ENCODE data around the gene RIIAD1. TPM values are rescaled to one million over a fixed set of nuclear protein-coding genes. Genes with fewer than 3 reads are reported as not detected.

Gene RIIAD1
- total RNA-seq, 2 donors from 2014 or later: not detected

DNA sequence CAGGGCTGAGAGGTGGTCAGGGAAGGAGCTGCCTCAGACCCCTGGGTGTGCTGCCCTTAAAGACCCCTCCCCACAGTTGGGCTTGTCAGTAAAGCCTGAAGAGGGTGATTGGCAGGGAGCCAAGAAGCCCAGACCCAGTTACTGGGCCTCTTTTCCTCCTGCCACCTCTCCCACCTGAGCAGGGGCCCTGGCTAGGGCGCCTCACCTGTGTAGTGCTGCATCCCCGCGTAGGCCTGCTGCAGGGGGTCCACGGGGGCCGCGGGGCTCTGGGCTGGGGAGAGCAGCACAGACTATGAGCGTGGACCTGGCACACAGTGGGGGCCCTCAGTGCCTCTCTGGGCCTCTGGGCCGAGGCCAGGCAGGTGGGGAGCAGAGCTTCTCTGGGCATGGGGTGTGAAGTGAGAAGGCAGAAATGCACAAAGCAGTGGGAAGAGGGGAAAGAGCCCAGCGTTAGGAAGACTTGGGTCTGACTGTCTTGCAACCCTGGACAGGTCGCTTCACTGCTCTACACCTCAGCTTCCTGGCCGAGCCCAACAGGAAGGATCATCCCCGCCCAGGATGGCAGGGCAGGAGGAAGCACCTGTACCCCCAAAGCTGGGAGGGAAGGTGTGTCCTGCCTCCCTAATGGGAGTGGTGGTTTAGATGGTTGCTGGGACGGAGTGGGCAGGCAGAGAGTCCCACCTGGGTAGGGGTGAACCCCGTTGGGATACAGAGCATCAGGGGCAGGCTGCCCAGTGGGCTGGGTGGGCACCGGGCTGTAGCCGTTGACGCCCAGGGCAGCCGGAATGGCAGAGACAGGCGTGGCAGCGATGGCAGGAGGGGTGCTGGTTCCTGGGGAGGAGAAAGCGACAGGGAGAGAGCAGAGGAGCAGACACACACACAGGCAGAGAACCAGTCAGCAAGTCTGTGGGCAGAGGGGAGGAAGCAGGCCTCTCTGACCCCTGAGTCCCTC is 14.6 kb upstream of the RIIAD1 start:
- ATAC-seq: peak in 1 of 2 donors; percentile 13
- peak overlapping the region; percentile 9 to 32 for H3K27ac Mint-ChIP-seq
- H3K36me3 Mint-ChIP-seq: no peaks in the 10 kb centered on the region
- no peak for DNase-seq (ENCODE audit: low spot score in 2 of 2)
- H3K9me3 Mint-ChIP-seq: no peaks in the 10 kb centered on the region

DNA sequence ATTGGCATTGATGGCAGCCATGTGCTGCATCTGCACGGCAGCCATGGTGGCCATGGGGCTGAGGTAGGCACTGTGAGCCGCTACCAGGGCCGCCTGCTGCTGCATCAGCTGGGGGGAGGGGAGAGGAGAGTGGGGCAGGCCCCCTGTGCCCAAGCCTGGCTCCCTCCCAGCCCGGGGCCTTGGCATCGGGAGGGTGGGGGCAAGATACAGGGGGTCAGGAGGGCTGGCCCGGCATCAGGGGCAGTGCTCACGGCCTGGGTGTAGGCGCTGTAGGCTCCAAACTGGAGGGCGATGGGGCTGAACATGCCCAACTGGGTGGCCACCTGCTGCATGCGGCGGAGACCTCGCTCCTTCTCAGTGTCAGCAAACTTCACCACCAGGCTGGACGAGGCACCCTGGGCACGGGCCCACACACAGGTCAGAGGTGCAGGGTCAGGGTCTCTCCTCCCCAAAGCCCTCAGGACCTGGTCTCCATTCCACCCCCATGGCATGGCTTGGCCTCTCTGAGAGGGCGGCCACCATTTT is 13.7 kb upstream of the RIIAD1 start:
- no peaks in the 10 kb centered on the region for H3K9me3 Mint-ChIP-seq
- ATAC-seq (no peak), DNase-seq (ENCODE audit: low spot score in 2 of 2) (no peak)
- no peak overlapping the region for H3K27ac Mint-ChIP-seq
- H3K36me3 Mint-ChIP-seq: no peaks in the 10 kb centered on the region

DNA sequence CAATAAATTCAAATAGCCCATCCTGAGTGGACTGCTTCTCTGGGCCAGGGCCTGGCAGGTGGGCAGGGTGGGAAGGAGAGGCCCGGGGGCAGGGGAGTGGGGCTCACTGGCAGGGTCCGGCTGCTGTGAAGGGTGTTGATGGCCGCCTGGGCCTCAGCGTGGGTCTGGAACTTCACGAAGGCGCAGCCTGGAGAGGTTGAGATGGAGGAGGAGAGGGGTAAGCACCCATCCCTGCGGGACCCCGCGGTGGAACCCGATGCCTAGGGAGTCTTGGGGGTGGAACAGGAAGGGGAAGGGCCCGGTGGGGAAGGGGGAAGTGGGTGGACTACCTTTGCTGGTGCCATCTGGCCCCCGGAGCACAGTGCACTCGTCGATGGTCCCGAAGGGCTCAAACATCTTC is 12.4 kb upstream of the RIIAD1 start:
- Mint-ChIP-seq H3K36me3 (no peaks in the 10 kb centered on the region), H3K9me3 (no peaks in the 10 kb centered on the region)
- no peak for ATAC-seq

DNA sequence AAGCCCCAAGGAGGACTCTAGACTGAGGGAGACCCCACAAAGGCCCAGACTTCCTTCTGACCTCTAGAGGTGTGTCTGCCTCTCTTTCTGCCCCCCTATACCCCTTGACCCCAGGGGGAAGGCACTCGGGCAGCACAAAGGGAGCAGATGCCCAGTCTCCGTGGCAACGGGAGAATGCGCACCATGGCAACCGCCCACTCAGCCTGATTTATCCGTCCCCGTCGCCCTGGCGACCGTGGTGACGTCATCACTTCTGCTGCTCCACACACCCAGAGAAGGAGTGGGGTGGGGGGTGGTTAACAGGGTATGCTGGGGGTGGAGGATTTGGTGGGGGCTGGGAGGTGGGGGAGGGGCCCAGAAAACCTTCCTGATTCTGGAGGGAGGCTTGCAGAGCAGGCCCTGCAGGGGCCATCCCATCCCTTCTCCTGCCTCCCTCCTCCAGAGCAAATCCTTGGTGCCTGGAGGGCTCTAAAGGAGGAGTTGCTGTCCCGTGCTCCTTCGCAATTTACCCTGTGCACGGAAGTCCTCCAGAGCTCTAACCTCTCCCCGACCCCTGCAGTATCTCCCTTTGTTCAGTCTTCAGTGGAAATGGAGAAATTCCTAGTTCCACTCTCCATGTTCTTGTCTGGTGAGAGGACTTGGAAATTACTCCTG is 11.0 kb upstream of the RIIAD1 start:
- no peak overlapping the region for H3K27ac Mint-ChIP-seq
- no peaks in the 10 kb centered on the region for H3K9me3 Mint-ChIP-seq
- no peaks in the 10 kb centered on the region for H3K36me3 Mint-ChIP-seq
- ATAC-seq (peak; percentile 9 to 29), DNase-seq (ENCODE audit: low spot score in 2 of 2) (no peak)

More for the DNA sequence above, 12.4 kb upstream of the RIIAD1 start:
- DNase-seq (ENCODE audit: low spot score in 2 of 2): no peak
- no peak overlapping the region for H3K27ac Mint-ChIP-seq

DNA sequence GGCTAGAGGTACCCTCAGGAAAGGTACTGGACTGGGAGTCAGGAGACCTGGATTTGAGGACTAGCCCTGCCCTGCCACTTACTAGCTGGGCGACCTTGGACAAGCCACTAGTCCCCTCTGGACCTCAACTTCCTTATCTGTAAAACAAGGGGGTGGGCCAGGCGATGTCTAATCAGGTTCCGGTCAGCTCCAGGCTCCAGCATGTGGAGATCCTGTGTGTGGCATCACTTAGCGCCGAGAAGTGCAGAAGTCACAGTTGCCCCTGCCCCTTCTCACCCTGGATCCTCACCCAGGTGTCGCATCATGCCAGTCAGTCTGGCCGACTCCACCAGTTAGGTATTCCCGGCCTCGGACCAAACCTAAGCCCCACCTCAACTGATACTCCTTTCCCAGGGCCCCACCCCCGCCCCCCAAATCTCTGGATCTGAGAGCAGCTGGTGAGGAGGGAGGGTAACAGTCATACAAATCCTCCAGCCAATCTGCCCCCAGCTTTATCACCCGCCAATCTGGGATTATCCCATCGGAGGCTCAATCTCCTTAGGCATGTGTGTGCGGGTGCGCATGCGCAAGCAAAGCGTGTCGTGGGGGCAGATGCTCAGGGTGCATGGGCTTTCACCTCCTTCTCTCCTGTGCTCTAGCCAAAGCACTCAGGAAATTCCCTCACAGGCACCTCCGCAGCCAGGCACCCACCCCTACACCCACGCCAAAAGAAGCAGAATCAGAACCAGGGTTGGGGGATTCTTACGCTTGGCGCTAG is 10.1 kb upstream of the RIIAD1 start:
- no peaks in the 10 kb centered on the region for H3K9me3 Mint-ChIP-seq
- no peak for DNase-seq (ENCODE audit: low spot score in 2 of 2)
- no peak for ATAC-seq
- no peaks in the 10 kb centered on the region for H3K36me3 Mint-ChIP-seq
- no peak overlapping the region for H3K27ac Mint-ChIP-seq

DNA sequence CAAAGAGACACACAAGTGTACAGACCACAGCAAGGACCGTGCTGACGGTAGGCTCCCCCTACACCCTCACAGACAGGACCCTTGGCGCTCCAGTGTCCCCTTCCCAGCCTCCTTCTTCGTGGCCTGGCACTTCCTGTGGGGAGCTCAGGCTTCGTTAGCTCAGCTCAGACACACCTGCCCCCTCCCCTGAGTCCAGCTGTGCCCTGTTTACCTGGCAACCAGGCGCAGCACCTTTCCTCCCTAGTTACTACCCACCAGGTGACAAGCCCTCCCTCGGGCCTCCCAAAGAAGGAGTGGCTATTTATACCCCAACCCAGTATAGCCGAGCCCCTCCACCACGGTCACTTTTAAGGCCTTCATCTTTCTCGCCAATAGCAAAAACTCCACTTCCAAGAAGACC is 9.4 kb upstream of the RIIAD1 start:
- H3K36me3 Mint-ChIP-seq: no peaks in the 10 kb centered on the region
- ATAC-seq: no peak

DNA sequence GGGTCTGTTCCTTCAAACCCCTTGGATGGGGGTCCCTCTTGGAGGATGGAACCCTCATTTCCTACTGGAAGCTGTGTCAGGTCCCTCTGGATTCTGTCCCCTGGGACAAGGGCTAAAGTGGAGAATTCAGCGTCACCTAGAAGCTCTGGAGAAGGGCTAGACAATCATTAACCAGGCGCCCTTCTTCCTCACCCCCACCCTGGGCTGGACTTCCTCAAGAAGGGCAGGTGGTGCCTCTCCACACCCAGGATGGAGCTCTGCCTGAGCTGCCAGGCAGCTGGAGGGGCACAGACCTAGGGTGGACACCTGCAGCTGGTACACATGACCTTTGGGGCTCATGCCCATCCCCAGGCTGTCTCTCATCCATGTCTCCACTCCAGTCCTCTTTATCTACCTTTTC is 8.3 kb upstream of the RIIAD1 start:
- ATAC-seq: no peak
- no peak for DNase-seq (ENCODE audit: low spot score in 2 of 2)
- Mint-ChIP-seq H3K36me3 (peaks cover 0 to 9% of the 10 kb centered on the region in 2 donors), H3K9me3 (no peaks in the 10 kb centered on the region), H3K27ac (peak overlapping the region in 1 of 2 donors; percentile 50)

More for the DNA sequence above, 9.4 kb upstream of the RIIAD1 start:
- no peak for DNase-seq (ENCODE audit: low spot score in 2 of 2)
- Mint-ChIP-seq H3K9me3 (no peaks in the 10 kb centered on the region), H3K27ac (no peak overlapping the region)

DNA sequence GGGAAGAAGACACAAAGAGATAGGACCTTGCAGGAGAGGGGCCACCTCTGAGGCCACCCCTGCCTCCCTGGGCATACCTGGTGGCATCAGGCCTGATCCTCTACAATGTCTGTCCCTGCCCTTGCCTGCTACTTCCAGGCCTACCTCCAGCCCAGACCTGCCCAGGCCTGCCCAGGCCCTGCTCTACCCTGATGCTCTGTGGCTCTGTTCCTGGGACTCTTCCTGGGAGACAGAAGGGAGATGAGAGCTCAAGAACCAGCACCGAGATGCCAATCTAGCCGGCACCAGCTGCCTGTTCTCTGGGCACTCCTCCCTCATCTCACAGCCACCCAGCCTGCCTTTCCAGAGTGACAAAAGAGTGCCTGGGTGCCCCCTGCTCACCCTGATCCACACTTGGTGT is 7.4 kb upstream of the RIIAD1 start:
- ATAC-seq (no peak), DNase-seq (ENCODE audit: low spot score in 2 of 2) (no peak)
- Mint-ChIP-seq H3K27ac (no peak overlapping the region), H3K36me3 (peaks cover 0 to 9% of the 10 kb centered on the region in 2 donors), H3K9me3 (no peaks in the 10 kb centered on the region)

DNA sequence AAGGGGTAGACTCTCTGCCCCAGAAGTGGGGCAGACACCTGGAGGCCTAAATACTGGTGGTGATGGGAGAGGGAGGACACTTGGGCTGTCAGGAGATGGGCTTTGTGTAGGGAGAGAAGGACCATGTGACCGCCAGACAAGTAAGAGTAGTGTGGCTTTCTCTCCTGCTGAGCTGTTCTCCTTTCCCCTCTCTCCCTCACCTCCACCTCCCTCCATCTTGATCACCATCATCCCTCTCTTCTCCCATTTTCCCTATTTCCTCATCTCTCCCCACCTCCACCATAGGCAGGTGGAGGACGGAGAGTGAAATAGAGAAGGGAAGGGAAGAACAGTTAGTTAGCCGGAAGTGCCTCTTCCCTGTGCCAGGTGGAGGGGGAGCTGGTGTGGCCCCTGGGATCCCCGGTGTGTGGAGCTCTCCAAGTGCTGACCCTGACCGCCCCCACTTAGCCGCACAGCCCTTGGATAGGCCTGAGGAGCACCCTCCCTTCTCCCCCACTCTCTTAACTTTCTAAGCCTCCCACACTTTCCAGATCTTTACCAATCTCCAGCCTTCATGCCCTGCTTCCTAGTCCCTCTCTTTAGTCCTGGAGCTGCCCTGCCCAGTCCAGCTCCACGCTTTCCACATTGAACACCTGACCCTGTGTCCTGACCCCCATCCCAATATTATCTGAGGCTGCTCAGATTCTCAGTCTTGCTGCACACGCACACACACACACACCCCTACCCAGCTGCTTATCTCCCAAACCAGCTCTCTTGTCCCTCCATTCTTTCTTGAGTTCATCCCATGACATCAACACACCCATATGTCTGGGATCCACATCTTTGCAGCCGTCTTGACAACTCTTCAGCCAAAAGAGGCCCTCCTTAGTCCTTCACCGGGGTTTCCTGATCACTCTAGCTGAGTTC is 6.2 kb upstream of the RIIAD1 start:
- Mint-ChIP-seq H3K27ac (no peak overlapping the region), H3K9me3 (no peaks in the 10 kb centered on the region), H3K36me3 (peaks cover 0 to 9% of the 10 kb centered on the region in 2 donors)
- no peak for ATAC-seq
- DNase-seq (ENCODE audit: low spot score in 2 of 2): no peak

DNA sequence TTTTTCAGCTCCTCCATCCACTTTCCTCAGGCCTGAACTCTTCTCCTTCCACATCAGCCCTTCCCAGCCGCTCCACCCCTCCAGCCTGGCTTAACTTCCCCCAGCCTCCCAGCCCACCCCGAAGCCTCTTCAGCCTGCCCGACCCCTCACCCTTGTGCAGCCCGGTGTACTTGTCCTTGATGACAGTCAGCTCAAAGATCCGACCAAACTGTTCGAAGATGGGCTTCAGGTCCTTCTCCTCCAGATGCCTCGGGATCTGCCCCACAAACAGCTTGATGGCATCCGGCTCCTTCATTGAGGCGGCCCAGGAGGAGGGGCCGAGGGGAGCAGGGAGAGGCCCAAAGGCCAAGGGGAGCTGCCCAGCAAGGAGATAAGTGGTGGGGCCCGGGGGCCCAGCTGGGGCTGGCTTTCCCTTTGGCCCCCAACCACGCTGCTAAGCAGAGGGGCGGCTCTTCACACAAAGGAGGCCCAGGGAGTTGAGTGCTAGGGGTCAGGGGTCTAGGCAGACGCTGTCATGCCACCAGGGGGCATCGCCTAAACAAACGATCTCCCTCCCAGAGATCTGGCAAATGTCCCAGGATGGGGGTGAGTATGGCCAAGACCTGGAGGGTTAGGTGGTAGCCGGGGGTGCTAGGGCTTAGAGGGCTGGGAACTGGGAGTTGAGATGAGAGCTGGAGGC is 5.5 kb upstream of the RIIAD1 start:
- ATAC-seq: peak in 1 of 2 donors; percentile 29
- H3K27ac Mint-ChIP-seq: no peak overlapping the region
- no peak for DNase-seq (ENCODE audit: low spot score in 2 of 2)

DNA sequence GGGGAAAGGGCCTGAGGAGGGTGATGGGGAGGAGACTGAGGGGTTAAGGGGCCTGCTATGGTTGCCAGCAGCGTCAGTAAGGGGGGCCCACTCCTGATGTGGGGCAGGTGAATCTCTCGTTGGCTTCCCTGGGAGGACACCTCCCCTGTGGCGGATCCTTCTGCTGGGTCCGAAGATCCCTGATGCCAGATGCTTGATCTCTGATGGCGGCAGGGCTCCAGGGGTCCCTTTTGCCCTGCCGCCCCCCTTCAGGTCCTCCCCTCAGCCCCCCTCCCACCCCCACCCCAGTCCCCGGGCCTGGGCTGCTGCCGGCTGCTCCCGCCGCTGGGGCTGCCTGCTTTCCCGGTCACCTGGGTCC is 4.9 kb upstream of the RIIAD1 start:
- ATAC-seq (no peak), DNase-seq (ENCODE audit: low spot score in 2 of 2) (no peak)
- no peak overlapping the region for H3K27ac Mint-ChIP-seq
- no peaks in the 10 kb centered on the region for H3K9me3 Mint-ChIP-seq
- H3K36me3 Mint-ChIP-seq: peaks cover 0 to 9% of the 10 kb centered on the region in 2 donors

More for the DNA sequence above, 5.5 kb upstream of the RIIAD1 start:
- H3K9me3 Mint-ChIP-seq: no peaks in the 10 kb centered on the region
- peaks cover 0 to 9% of the 10 kb centered on the region in 2 donors for H3K36me3 Mint-ChIP-seq

DNA sequence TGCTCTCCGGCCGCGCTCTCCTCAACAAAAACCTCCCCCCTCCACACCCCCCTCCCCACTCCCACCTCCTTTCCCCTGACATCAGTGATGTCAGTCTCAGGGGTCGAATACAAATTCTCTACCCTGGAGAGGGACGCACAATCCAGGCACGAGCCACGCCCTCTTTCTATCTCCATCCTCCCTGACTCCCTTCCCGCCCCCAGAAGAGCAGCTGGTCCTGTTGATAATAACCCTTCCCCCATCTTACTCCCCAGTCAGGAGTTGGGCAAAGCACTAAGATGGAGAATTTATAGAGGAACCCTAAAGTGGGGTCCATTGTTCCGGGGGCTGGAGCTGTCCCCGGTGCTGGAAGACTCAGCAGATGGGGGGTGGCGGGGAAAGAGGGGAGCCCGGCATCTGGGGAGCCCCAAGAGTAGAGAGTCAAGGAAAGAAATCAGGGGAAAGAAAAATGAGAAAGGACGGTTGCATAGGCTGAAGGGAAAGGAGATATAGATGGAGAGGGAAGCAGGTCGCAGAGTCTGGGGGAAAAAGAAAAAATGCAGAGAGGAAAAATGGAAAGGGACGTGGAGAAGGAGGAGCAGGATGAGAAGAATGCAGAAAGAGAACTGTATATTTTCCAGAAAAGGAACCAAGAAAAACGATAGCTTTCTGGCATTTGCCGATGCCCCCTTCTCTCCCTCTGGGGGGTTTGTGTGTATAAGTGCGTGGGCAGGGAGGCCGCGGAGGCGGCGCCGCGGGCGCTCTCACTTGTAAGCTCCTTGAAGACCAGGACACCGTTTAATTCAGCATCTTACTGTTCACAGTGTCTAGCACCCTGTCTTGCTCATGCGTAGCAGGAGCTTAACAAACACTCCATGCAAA is 4.3 kb upstream of the RIIAD1 start, which contains the start of gene CELF3:
TSS of gene CELF3 (minus strand) at position 33 of the 861 bp plus-strand sequence. CDS start 783 bp downstream, outside the sequence.
- Mint-ChIP-seq H3K36me3 (peaks cover 0 to 9% of the 10 kb centered on the region in 2 donors), H3K27ac (no peak within 1 kb of the TSS), H3K9me3 (no peaks in the 10 kb centered on the region)
- ATAC-seq (no peak), DNase-seq (ENCODE audit: low spot score in 2 of 2) (peak in 1 of 2 donors; percentile 17)

DNA sequence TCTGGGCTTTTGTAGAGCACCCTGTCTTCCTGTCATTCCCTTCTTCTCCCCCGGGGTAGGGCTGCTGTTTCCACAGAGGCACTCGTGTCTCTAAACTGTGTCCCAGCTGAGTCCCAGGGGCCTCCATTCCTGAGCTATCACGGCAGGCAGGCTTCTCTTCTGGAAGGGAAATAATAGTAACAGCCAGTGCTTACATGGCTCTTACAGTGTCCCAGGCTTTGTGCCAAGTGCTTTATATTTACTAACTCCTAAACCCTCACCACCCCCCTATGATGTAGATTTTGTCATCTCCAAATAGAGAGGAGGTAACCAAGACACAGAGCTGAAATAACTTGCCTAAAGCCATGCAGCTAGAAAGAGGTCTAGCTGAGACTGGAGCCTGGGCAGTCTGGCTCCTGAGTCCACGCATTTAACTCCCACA is 3.3 kb upstream of the RIIAD1 start:
- ATAC-seq: no peak
- Mint-ChIP-seq H3K9me3 (no peaks in the 10 kb centered on the region), H3K36me3 (peaks cover 0 to 9% of the 10 kb centered on the region in 2 donors), H3K27ac (no peak overlapping the region)
- DNase-seq (ENCODE audit: low spot score in 2 of 2): no peak

DNA sequence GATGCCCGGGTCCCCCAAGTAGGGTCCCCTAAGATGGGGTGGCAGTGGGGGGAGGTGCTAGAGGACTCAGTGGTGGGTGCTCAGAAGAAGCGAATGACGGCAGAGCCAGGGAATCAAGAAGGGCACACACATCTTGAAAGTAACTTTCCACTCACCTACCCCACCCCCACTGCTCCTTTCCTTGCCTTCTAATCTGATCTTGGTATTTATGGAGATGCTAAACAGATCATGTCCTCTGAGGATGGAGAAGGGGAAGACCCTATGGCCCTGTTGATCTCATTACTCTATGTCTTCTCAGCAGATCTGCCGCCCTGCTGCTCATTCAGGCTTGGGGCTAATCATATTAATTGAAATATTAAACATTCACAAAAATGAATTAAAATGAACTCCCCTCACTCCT is 2.7 kb upstream of the RIIAD1 start:
- ATAC-seq (no peak), DNase-seq (ENCODE audit: low spot score in 2 of 2) (no peak)
- Mint-ChIP-seq H3K36me3 (peaks cover 0 to 9% of the 10 kb centered on the region in 2 donors), H3K9me3 (no peaks in the 10 kb centered on the region), H3K27ac (no peak overlapping the region)

Measured in activated naive CD4-positive, alpha-beta T cell treated with anti-CD3 and anti-CD28 coated beads, Interleukin-2, amount 50 U/mL, for 72 hours (primary cell).